ENCODE data around the gene RABGAP1L.

DNA sequence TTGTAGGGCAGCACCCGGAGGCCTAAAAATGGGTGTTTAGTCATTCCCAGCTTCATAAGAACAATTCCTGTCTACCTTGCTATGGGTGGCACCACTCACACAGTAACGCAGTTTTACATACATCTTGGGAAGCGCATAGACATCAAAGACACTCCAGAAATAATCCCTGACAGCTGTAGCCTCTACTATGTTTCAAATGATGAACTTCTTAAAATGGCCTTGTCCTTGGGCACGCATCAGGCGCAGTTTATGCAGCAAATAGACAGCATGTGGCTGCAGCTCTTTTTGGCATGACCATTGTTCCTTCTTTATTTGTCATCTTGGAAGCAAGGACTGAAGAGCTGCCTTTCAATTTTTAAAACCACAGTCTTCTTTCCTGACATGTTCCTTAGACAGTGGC, 762.8 kb downstream of the RABGAP1L start:
- TF ChIP-seq BRCA1 (IDR thresholded peaks at IDR 0.05; ENCODE audit: low read depth, low read length) (no peak), SIX5 (IDR thresholded peaks at IDR 0.05; ENCODE audit: low read depth, low read length, severe bottlenecking) (no peak), SUPT20H (IDR thresholded peaks at IDR 0.05; ENCODE audit: borderline replicate concordance, control insufficient read depth, low read depth, low read length) (no peak), EP300 (IDR thresholded peaks at IDR 0.05; ENCODE audit: borderline replicate concordance in 1 of 2, control insufficient read depth in 1 of 2, low read depth in 2 of 2, low read length in 2 of 2) (no peak)
- TF ChIP-seq, protein P1, sequence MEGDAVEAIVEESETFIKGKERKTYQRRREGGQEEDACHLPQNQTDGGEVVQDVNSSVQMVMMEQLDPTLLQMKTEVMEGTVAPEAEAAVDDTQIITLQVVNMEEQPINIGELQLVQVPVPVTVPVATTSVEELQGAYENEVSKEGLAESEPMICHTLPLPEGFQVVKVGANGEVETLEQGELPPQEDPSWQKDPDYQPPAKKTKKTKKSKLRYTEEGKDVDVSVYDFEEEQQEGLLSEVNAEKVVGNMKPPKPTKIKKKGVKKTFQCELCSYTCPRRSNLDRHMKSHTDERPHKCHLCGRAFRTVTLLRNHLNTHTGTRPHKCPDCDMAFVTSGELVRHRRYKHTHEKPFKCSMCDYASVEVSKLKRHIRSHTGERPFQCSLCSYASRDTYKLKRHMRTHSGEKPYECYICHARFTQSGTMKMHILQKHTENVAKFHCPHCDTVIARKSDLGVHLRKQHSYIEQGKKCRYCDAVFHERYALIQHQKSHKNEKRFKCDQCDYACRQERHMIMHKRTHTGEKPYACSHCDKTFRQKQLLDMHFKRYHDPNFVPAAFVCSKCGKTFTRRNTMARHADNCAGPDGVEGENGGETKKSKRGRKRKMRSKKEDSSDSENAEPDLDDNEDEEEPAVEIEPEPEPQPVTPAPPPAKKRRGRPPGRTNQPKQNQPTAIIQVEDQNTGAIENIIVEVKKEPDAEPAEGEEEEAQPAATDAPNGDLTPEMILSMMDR (IDR thresholded peaks at IDR 0.05 in 2 of 3, conservative IDR thresholded peaks at IDR 0.05 in 1 of 3; ENCODE audit: control insufficient read depth in 2 of 3, extremely low read depth in 1 of 3, insufficient read depth in 1 of 3, low read depth in 3 of 3, low read length in 3 of 3): no peak

Data from GM12878 (cell line).